ENCODE data around the gene FANCD2.
"Not testable (repeated sequence)": the region's sequence is repeated elsewhere in the genome, so short reads cannot be mapped to it uniquely, and the experiment has no call there.

The FANCD2 gene

DNA sequence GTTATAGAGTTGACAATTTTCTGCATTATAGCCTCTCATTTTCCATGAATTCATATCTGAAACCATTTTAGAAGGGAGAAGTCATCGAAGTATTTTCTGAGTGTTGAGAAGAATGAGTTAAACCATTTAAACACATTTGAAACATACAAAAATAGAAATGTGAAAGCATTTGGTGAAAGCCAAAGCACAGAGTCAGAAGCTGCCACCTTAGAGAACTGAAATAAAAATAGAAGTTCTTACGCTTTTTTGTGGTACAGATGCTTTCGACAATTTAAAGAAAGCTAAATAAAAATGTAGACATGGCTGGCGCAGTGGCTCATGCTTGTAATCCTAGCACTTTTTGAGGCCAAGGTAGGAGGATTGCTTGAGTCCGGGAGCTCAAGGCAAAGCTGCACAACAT lies 72.8 kb downstream of the FANCD2 start:
- peak in 1 of 51 donors; percentile 5 for DNase-seq

DNA sequence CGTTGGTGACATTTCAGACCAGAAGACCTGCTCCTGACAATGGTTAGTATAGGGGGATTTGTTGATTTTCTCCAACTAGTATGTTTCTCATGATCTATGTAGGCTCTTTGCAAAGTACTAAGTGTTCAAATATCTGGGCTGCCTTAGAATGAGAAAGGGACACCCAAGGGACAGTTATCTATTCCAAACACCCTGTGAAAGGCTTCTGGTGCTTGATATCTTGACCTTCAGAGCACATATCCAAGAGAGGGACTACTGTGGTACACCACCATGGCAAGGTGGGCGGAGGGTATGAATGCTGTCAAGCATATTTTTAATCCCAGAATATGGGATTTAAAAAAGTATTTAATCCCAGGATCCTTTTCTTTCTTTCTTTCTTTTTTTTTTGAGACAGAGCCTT lies 80.7 kb downstream of the FANCD2 start:
- no peak for DNase-seq

DNA sequence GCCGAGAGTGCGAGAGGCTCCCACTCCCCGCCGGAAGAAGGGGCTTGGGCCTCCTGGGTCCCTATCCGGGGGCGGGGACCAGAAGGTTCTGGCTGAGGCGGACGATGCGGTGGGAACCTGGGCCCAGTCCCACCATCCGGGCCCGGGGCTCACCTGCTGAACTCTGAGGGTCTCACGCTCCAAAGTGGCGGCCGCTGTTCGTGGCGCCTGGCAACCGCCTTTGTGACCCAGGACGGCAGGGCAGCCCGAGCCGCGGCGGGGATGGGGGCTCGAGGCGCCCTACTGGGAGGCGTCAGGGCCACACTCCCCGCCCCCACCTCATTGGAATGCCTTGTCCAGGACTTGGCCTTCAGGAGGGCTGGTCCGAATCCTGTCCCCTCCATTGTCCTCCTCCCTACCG lies 81.9 kb downstream of the FANCD2 start, which contains the start of gene FANCD2OS:
Gene FANCD2OS, minus strand, starts transcription at position 165 of the 400 bp plus-strand sequence. CDS start 3,481 bp downstream, outside the sequence.
- no peak for DNase-seq

DNA sequence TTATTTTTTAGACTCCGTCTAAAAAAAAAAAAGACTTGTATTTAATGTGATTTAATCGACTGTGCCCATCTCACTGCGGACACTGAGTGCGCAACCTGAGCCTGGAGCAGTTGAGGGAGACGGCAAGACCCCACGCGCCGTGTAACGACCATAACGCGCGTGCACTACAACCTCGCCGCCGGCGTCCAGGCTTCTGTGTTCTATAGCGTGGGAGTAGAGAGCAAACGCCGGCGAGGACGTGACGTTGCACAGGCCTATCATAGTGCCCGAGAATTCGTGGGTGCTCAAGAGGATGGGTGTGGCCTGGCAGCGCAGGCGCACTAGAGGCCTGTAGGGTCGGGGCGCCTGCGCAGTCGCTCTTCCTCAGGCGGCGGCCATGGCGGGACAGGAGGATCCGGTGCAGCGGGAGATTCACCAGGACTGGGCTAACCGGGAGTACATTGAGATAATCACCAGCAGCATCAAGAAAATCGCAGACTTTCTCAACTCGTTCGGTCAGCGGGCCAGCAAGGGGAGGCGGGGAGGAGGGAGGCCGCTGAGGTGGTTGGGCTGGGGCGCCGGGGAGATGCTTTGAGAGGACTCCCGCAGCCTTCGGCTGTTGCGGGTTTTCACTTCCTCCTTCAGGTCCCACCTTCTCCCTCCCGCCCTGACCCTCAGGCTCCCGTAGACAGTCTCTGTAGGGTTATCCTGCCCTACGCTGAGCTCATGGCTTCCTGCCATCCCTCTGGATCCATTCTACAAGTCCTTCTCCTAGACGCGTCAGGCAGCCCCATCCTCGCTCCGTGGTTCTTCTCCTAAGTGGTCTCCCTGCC lies 89.3 kb downstream of the FANCD2 start, which contains the start of gene BRK1:
Gene BRK1, plus strand, starts transcription at position 350 of the 812 bp plus-strand sequence. Its CDS starts 27 bp downstream, at position 377.
- DNase-seq, result peak; percentile 52 to 96 (median 88)

DNA sequence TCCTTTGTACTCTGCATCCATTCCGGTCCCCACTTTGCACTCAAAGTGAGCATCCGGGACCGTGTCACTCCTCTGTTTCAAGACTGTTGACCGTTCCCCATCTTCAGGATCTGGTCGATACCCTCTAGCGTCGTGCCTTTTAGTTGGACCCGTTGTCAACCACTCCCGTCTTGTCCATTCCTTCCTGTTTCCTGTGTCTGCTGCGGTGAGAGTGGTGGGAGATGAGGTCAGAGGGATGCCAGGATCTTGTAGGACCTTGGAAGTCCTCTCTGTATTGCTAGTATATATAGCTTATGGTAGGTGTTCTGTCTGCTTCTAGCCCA lies 89.9 kb downstream of the FANCD2 start:
- DNase-seq, result peak in 1 of 51 donors; percentile 60

DNA sequence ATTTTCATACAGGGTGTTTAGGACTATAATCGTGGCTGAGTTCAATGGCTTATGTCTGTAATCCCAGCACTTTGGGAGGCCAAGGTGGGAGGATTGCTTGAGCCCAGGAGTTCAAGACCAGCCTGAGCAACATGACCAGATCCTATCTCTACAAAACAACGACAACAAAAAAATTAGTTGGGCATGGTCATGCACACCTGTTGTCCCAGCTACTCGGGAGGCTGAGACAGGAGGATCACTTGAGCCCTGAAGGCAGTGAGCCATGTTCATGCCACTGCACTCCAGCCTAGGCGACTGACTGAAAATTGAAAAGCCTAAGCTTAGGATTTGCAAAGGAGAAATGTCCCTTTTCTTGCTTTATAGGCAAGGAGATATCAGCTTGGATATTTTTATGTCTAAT lies 90.7 kb downstream of the FANCD2 start:
- DNase-seq, result no peak

DNA sequence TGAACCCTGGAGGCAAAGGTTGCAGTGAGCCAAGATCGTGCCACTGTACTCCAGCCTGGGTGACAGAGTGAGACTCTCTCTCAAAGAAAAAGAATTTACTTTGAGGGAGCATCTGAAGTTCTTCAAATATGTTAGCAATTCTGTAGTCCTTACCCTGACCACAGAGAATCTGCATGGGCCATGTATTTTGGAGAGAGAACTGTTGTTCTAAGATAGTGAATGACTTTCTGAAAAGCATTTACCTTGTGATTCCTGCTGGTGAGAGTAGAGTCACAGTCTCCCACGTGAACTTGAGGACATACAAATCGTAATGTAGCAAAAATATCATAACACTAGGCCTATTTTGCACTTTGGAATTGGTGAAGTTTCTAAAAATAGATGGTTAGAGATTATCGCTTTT lies 93.1 kb downstream of the FANCD2 start:
- DNase-seq, result no peak

DNA sequence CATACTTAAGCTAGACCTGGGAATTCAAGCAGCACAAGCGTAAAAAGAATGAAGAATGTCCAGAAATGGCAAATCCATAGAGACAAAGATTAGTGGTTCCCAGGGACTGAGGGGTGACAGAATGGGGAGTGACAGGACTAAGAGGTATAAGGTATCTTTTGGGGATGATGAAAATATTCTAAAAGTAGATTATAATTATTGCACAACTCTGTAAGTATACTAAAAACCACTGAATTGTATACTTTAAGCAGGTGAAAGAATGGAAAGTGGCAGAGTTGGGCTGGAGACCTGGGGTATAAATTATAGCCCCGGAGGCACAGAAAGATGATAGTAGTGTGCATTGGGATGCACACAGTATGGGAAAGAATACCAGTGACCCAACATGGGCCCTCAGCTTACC lies 94.8 kb downstream of the FANCD2 start:
- no peak for DNase-seq

DNA sequence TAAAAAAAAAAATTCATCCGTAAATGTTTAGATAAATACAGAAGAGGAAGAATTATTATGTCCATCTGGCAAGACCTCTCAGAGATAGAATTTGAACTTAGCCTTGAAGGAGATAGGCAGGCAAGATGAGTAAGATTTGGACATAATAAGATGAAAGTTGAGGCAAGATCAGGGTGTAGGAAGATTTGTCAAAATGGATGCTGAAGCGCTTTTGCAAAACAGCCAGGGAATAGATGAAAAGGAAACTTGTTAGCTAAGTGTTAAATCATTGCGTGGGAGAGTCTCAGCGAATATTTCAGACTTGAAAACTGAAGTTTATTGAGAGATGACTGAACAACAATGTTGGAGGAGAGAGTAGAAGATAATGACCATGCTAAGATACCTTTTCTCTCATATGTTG lies 96.5 kb downstream of the FANCD2 start:
- DNase-seq, result no peak

DNA sequence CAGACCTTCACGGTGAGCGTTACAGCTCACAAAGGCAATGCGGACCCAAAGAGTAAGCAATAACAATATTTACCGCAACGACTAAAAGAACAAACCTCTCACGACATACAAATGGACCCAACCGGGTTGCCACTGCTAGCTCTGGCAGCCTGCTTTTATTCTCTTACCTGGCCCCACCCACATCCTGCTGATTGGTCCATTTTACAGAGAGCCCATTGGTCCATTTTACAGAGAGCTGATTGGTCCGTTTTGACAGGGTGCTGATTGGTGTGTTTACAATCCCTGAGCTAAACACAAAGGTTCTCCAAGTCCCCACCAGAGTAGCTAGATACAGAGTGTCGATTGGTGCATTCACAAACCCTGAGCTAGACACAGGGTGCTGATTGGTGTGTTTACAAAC lies 109.6 kb downstream of the FANCD2 start:
- DNase-seq, result not testable (repeated sequence)

DNA sequence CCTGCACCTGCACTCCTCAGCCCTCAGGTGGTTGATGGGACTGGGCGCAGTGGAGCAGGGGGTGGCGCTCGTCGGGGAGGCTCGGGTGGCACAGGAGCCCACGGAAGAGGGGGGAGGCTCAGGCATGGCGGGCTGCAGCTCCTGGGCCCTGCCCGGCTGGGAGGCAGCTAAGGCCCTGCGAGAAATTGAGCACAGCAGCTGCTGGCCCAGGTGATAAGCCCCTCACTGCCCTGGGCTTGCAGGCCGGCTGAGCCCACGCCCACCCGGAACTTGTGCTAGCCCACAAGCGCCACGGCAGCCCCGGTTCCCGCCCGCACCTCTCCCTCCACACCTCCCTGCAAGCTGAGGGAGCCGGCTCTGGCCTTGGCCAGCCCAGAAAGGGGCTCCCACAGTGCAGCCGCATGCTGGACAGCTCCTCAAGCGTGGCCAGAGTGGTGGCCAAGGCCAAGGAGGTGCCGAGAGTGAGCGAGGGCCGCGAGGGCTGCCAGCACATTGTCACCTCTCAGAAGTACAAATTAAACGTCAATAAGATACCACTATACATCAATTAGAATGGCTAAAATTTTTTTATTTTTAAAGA lies 110.3 kb downstream of the FANCD2 start:
- DNase-seq, result no peak

DNA sequence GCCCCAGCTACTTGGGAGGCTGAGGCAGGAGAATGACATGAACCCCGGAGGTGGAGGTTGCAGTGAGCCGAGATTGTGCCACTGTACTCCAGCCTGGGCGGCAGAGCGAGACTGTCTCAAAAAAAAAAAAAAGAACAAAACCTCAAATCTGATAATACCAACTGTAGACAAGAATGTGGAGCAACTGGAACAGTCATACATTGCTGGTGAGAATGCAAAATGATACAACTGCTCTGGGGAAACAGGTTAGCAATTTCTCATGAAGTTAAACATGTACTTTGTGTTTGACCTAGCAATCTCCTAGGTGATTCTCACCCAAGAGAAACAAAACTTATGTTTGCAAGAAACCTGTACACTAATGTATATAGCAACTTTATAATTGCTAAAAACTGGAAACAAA lies 110.9 kb downstream of the FANCD2 start:
- no peak for DNase-seq

DNA sequence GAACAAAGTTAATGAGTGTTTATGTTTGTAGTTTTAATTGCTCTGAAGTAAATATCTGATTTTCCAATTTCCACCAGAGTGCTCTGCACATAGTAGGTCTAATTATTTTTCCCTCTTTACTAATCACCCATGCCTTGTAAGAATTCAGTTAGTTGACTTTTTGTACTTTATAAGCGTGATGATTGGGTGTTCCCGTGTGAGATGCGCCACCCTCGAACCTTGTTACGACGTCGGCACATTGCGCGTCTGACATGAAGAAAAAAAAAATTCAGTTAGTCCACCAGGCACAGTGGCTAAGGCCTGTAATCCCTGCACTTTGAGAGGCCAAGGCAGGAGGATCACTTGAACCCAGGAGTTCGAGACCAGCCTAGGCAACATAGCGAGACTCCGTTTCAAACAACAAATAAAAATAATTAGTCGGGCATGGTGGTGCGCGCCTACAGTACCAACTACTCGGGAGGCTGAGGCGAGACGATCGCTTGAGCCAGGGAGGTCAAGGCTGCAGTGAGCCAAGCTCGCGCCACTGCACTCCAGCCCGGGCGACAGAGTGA lies 114.8 kb downstream of the FANCD2 start:
- no peak for DNase-seq

DNA sequence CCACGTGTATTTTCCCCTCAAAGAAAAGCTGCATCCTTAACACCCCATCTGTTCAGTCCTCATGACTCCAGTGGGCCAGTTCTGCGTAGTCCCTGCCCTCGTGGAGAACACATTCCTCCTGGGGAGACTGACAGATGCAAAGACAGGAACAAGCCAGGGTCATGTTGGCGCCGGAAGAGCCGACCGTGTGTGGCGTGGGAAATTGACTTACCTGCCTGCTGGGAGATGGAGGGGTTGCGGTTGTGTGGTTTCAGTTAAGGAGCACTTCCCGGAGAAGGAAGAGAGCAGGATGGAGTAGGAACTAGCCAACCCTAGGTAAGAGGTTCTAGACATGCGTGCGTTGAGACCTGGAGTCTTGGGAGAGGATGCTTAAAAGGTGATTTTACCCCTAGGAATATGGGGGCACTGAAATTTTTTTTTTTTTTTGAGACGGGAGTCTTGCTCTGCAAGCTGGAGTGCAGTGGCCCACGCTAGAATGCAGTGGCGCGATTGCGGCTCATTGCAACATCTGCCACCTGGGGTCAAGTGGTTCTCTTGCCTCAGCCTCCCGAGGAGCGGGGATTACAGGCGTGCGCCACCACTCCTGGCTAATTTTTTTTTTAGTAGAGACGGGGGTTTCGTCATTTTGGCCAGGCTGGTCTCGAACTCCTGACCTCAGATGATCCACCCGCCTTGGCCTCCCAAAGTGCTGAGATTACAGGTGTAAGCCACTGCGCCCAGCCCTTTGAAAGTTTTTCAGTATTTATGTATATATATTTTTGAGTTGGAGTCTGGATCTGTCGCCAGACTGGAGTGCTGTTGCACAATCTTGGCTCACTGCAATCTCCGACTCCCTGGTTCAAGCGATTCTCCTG lies 116.7 kb downstream of the FANCD2 start:
- no peak for DNase-seq

DNA sequence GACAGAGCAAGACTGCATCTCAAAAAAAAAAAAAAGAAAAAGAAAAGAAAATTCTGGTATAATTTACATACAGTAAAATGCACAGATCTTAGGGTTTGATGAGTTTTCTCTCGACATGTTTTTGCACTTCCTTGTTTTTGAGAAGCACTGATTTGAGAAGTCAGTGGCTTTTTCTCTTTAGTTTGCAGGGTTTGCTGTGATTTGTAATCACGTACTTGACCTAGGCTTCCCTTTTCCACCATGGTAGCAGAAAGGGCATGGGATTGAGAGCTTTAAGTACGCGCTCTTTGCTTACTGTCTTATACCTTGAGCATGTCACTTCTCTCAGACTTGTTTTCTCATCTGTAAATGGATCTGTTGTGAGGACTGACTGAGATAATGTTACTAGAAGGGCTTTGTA lies 119.4 kb downstream of the FANCD2 start:
- DNase-seq, result no peak

DNA sequence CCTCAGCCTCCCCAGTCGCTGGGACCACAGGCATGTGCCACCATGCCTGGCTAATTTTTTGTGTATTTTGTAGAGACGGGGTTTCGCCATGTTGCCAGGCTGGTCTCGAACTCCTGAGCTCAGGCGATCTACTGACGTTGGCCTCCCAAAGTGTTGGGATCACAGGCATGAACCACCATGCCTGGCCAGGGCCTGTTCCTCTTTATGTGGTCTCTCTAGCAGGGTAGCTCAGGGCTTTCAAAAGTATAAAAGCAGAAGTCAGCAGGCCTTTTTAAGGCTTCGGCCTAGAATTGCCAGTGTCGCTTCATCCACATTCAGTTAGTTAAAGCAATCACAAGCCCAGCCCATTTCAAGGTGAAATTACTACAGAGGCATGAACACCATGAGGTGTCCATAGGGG lies 123.0 kb downstream of the FANCD2 start:
- DNase-seq, result no peak

DNA sequence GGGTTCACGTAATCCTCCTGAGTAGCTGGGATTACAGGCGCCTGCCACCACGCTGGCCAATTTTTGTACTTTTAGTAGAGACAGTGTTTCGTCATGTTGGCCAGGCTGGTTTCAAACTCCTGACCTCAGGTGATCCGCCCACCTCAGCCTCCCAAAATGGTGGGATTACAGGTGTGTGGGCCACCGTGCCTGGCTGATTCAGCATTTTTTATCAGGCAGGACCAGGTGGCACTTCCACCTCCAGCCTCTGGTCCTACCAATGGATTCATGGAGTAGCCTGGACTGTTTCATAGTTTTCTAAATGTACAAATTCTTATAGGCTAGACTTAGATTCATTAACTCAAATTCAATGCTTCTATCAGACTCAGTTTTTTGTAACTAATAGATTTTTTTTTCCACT lies 124.8 kb downstream of the FANCD2 start:
- DNase-seq, result no peak
